Subcutaneous adipose tissue (tissue), 4 donors: Measurements from ENCODE around the gene SAMD3. TPM values are rescaled to one million over a fixed set of nuclear protein-coding genes. Genes with fewer than 3 reads are reported as not detected.

ENCODE experiments used
- CTCF ChIP-seq: fragments of 450-650 bp; IDR thresholded peaks from one replicate; pipeline ENCODE4 v1.5.1; 2016; ENCODE audit warnings: low read depth, mild to moderate bottlenecking, control low read depth, antibody characterized with exemption, moderate library complexity
- total RNA-seq, 4 donors: library from RNA; depleted of rRNA; stranded (reverse); fragments of >200 nt; gene quantifications; one replicate each; pipeline ENCODE4 v1.1.0, GENCODE V29; 2016

The SAMD3 gene
- total RNA-seq, 4 donors from 2014 or later, result 1.1 to 4.7 (median 2.3) TPM

- no peak for TF ChIP-seq CTCF
These were observed 19.4 kb downstream of the SAMD3 start for GRCh38 chr6:130203370-130203769.

GRCh38 chr6:130202782-130203181, 20.0 kb downstream of the SAMD3 start:
- TF ChIP-seq CTCF, result no peak

- TF ChIP-seq CTCF, result no peak
These were observed 22.7 kb downstream of the SAMD3 start for GRCh38 chr6:130200020-130200419.

GRCh38 chr6:130198483-130199035, 24.2 kb downstream of the SAMD3 start:
- TF ChIP-seq CTCF, result no peak

- TF ChIP-seq CTCF, result no peak
These were observed 31.8 kb downstream of the SAMD3 start for GRCh38 chr6:130190701-130191690.

GRCh38 chr6:130189531-130190397, 33.0 kb downstream of the SAMD3 start:
- TF ChIP-seq CTCF, result no peak
